ENCODE data around the gene CHTOP. TPM values are rescaled to one million over a fixed set of nuclear protein-coding genes. Genes with fewer than 3 reads are reported as not detected.

The CHTOP gene
- total RNA-seq, 4 donors from 2014 or later, result 35.2 to 86.1 (median 65.2) TPM

GRCh38 chr1:153630384-153630783 is 3.5 kb upstream of the CHTOP start:
- in situ Hi-C loops (cut with MboI; ENCODE audit: low pct_ligation_motif_present in 1 of 4, low pct_unique_long_range_greater_than_20kb in 1 of 4, low sequenced_read_pairs in 3 of 4), result no loop called here
- 82 to 90% methylated on average over 2 to 7 of the region's 7 CpGs for WGBS, 2 donors (ENCODE audit: low coverage in 1 of 2)
- no peak overlapping the region for H3K4me3 ChIP-seq
- H3K4me1 ChIP-seq, result peaks cover 13 to 55% (median 41%) of the 10 kb centered on the region in 4 donors
- H3K9me3 ChIP-seq, result no peaks in the 10 kb centered on the region
- H3K27ac ChIP-seq, result peak overlapping the region in 1 of 4 donors; percentile 23
- H3K36me3 ChIP-seq, result no peaks in the 10 kb centered on the region
- H3K27me3 ChIP-seq, result no peaks in the 10 kb centered on the region
- intact Hi-C loops (cut with DNase I; ENCODE audit: low total_unique reads), result no loop called here
- TF ChIP-seq CTCF (IDR thresholded peaks at IDR 0.05) (no peak), POLR2AphosphoS5 (IDR thresholded peaks at IDR 0.05) (no peak), POLR2A (IDR thresholded peaks at IDR 0.05) (no peak), EP300 (IDR thresholded peaks at IDR 0.05; ENCODE audit: low read depth) (no peak)
- DNase-seq, result no peak

- peak overlapping the region in 3 of 4 donors; percentile 23 to 42 (median 23) for H3K27ac ChIP-seq
- intact Hi-C loops (cut with DNase I; ENCODE audit: low total_unique reads) (no loop called here), in situ Hi-C loops (cut with MboI; ENCODE audit: low pct_ligation_motif_present in 1 of 4, low pct_unique_long_range_greater_than_20kb in 1 of 4, low sequenced_read_pairs in 3 of 4) (no loop called here)
- no peak overlapping the region for H3K4me3 ChIP-seq
- no peaks in the 10 kb centered on the region for H3K9me3 ChIP-seq
- 67 to 70% methylated on average over 4 to 10 of the region's 10 CpGs for WGBS, 2 donors (ENCODE audit: low coverage in 1 of 2)
- TF ChIP-seq POLR2A (IDR thresholded peaks at IDR 0.05) (no peak), EP300 (IDR thresholded peaks at IDR 0.05; ENCODE audit: low read depth) (no peak), POLR2AphosphoS5 (IDR thresholded peaks at IDR 0.05) (no peak), CTCF (IDR thresholded peaks at IDR 0.05) (no peak)
- no peak for DNase-seq
- H3K27me3 ChIP-seq, result no peaks in the 10 kb centered on the region
- H3K36me3 ChIP-seq, result peaks cover 0 to 4% (median under 1%) of the 10 kb centered on the region in 4 donors
- H3K4me1 ChIP-seq, result peaks cover 20 to 55% (median 46%) of the 10 kb centered on the region in 4 donors
Observed at GRCh38 chr1:153631047-153632022, 2.5 kb upstream of the CHTOP start.

GRCh38 chr1:153633161-153633753 is 609 bp upstream of the CHTOP start:
- Histone ChIP-seq H3K27me3 (no peaks in the 10 kb centered on the region), H3K36me3 (peaks cover 0 to 22% (median 10%) of the 10 kb centered on the region in 4 donors), H3K4me1 (peaks cover 20 to 67% (median 46%) of the 10 kb centered on the region in 4 donors), H3K9me3 (no peaks in the 10 kb centered on the region), H3K27ac (peak overlapping the region; percentile 95 to 98 (median 96)), H3K4me3 (peak overlapping the region in 3 of 4 donors; percentile 53 to 66 (median 64))
- 27 to 36% methylated on average over 9 to 18 of the region's 18 CpGs for WGBS, 2 donors (ENCODE audit: low coverage in 1 of 2)
- in situ Hi-C loops (cut with MboI; ENCODE audit: low pct_ligation_motif_present in 1 of 4, low pct_unique_long_range_greater_than_20kb in 1 of 4, low sequenced_read_pairs in 3 of 4), result no loop called here
- DNase-seq, result peak; percentile 61
- intact Hi-C loops (cut with DNase I; ENCODE audit: low total_unique reads), result no loop called here
- TF ChIP-seq EP300 (IDR thresholded peaks at IDR 0.05; ENCODE audit: low read depth) (no peak), POLR2AphosphoS5 (IDR thresholded peaks at IDR 0.05) (no peak), POLR2A (IDR thresholded peaks at IDR 0.05) (no peak), CTCF (IDR thresholded peaks at IDR 0.05) (no peak)

GRCh38 chr1:153635872-153636271 is 2.0 kb downstream of the CHTOP start:
- peak overlapping the region; percentile 95 to 98 (median 96) for H3K27ac ChIP-seq
- 86 to 89% methylated on average over 6 to 7 of the region's 7 CpGs for WGBS, 2 donors (ENCODE audit: low coverage in 1 of 2)
- peaks cover 0 to 47% (median 23%) of the 10 kb centered on the region in 4 donors for H3K36me3 ChIP-seq
- peak overlapping the region in 1 of 4 donors; percentile 64 for H3K4me3 ChIP-seq
- no peaks in the 10 kb centered on the region for H3K27me3 ChIP-seq
- intact Hi-C loops (cut with DNase I; ENCODE audit: low total_unique reads), result no loop called here
- H3K9me3 ChIP-seq, result no peaks in the 10 kb centered on the region
- DNase-seq, result no peak
- in situ Hi-C loops (cut with MboI; ENCODE audit: low pct_ligation_motif_present in 1 of 4, low pct_unique_long_range_greater_than_20kb in 1 of 4, low sequenced_read_pairs in 3 of 4), result no loop called here
- no peak for TF ChIP-seq POLR2A (IDR thresholded peaks at IDR 0.05)
- TF ChIP-seq CTCF (IDR thresholded peaks at IDR 0.05), result no peak
- no peak for TF ChIP-seq POLR2AphosphoS5 (IDR thresholded peaks at IDR 0.05)
- TF ChIP-seq EP300 (IDR thresholded peaks at IDR 0.05; ENCODE audit: low read depth), result no peak
- peaks cover 20 to 58% (median 42%) of the 10 kb centered on the region in 4 donors for H3K4me1 ChIP-seq
